ENCODE results near the gene SSH2. TPM values are rescaled to one million over a fixed set of nuclear protein-coding genes. Genes with fewer than 3 reads are reported as not detected.

The SSH2 gene
- total and polyA plus RNA-seq, 9 of the 15 experiments (the other 6 are each of a cell fraction or from before 2014, with no cell fraction given), result 3.9 to 16.1 (median 10.2) TPM

GRCh38 chr17:29593591-29594518 lies 336.2 kb downstream of the SSH2 start (continued):
- TF ChIP-seq ZBTB11 (CRISPR knock-in tag; IDR thresholded peaks at IDR 0.05), result 0 out of 6 replicates have a peak, but pooled peaks of 1 of the 3 experiments have one; percentile 31
- TF ChIP-seq FOSL1 (tag; conservative IDR thresholded peaks at IDR 0.05), result no peak
- no peak for TF ChIP-seq ESRRA (IDR thresholded peaks at IDR 0.05; ENCODE audit: borderline replicate concordance, low read depth)
- TF ChIP-seq CHCHD3 (CRISPR knock-in tag; IDR thresholded peaks at IDR 0.05), result no peak
- TF ChIP-seq NFRKB (IDR thresholded peaks at IDR 0.05; ENCODE audit: low read depth), result no peak
- TF ChIP-seq NR2C2 (CRISPR knock-in tag; IDR thresholded peaks at IDR 0.05), result no peak
- TF ChIP-seq NR2C2 (tag; IDR thresholded peaks at IDR 0.05), result no peak
- no peak for TF ChIP-seq ELF2 (CRISPR knock-in tag; IDR thresholded peaks at IDR 0.05)
- TF ChIP-seq CC2D1A (IDR thresholded peaks at IDR 0.05), result no peak
- peak; percentile 98 for TF ChIP-seq NCOA1 (IDR thresholded peaks at IDR 0.05; ENCODE audit: low read depth)
- TF ChIP-seq CHD1 (IDR thresholded peaks at IDR 0.05; ENCODE audit: low read length), result no peak
- no peak for TF ChIP-seq ATF4 (CRISPR knock-in tag; IDR thresholded peaks at IDR 0.05)
- TF ChIP-seq ZNF77 (CRISPR knock-in tag; IDR thresholded peaks at IDR 0.05), result no peak
- TF ChIP-seq ZNF354B (CRISPR knock-in tag; IDR thresholded peaks at IDR 0.05), result no peak
- peak; percentile 20; the same call in 1 of the 2 replicates for TF ChIP-seq PHF8 (IDR thresholded peaks at IDR 0.05; ENCODE audit: borderline replicate concordance, low read length)
- peak; percentile 49 to 60 (median 57) for TF ChIP-seq CTCF (IDR thresholded peaks at IDR 0.05 in 2 of 3, conservative IDR thresholded peaks at IDR 0.05 in 1 of 3; ENCODE audit: insufficient read depth in 2 of 3, low read depth in 1 of 3, low read length in 3 of 3)
- TF ChIP-seq NRF1 (conservative IDR thresholded peaks at IDR 0.05 in 1 of 2, IDR thresholded peaks at IDR 0.05 in 1 of 2), result no peak
- TF ChIP-seq SFPQ (IDR thresholded peaks at IDR 0.05; ENCODE audit: low read depth, low read length), result no peak
- TF ChIP-seq CXXC5 (CRISPR knock-in tag; IDR thresholded peaks at IDR 0.05), result peak; percentile 27; the same call in 1 of the 2 replicates
